ENCODE results near the gene ATP8B4. TPM values are rescaled to one million over a fixed set of nuclear protein-coding genes. Genes with fewer than 3 reads are reported as not detected.

ATP8B4 gene
- total and polyA plus RNA-seq, 10 of the 15 experiments (the other 5 are each of a cell fraction or from before 2014, with no cell fraction given) = 0.02 to 0.94 (median 0.19) TPM

GRCh38 chr15:50107591-50108408 lies 11.2 kb downstream of the ATP8B4 start (continued):
- TF ChIP-seq, protein P1, sequence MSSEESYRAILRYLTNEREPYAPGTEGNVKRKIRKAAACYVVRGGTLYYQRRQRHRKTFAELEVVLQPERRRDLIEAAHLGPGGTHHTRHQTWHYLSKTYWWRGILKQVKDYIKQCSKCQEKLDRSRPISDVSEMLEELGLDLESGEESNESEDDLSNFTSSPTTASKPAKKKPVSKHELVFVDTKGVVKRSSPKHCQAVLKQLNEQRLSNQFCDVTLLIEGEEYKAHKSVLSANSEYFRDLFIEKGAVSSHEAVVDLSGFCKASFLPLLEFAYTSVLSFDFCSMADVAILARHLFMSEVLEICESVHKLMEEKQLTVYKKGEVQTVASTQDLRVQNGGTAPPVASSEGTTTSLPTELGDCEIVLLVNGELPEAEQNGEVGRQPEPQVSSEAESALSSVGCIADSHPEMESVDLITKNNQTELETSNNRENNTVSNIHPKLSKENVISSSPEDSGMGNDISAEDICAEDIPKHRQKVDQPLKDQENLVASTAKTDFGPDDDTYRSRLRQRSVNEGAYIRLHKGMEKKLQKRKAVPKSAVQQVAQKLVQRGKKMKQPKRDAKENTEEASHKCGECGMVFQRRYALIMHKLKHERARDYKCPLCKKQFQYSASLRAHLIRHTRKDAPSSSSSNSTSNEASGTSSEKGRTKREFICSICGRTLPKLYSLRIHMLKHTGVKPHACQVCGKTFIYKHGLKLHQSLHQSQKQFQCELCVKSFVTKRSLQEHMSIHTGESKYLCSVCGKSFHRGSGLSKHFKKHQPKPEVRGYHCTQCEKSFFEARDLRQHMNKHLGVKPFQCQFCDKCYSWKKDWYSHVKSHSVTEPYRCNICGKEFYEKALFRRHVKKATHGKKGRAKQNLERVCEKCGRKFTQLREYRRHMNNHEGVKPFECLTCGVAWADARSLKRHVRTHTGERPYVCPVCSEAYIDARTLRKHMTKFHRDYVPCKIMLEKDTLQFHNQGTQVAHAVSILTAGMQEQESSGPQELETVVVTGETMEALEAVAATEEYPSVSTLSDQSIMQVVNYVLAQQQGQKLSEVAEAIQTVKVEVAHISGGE (CRISPR knock-in tag; IDR thresholded peaks at IDR 0.05) = no peak
- TF ChIP-seq GABPA (IDR thresholded peaks at IDR 0.05; ENCODE audit: low read depth) (no peak), SRF (IDR thresholded peaks at IDR 0.05; ENCODE audit: low read depth in 2 of 2, low read length in 2 of 2) (peak in 1 of 2 experiments; percentile 28; a peak in 1 of 4 replicates), CUX1 (IDR thresholded peaks at IDR 0.05; ENCODE audit: insufficient replicate concordance, low read depth, low read length) (no peak), PAX8 (IDR thresholded peaks at IDR 0.05) (no peak), CEBPB (IDR thresholded peaks at IDR 0.05; ENCODE audit: borderline replicate concordance in 1 of 2, low read depth in 2 of 2, low read length in 2 of 2) (no peak; a peak in 1 of 4 replicates), FOS (IDR thresholded peaks at IDR 0.05; ENCODE audit: borderline replicate concordance, extremely low read depth, insufficient read length) (no peak), IRF4 (IDR thresholded peaks at IDR 0.05; ENCODE audit: low read depth, low read length) (peak; percentile 77; the same call in 1 of the 2 replicates), ZNF687 (IDR thresholded peaks at IDR 0.05) (no peak)
- TF ChIP-seq, protein P2, sequence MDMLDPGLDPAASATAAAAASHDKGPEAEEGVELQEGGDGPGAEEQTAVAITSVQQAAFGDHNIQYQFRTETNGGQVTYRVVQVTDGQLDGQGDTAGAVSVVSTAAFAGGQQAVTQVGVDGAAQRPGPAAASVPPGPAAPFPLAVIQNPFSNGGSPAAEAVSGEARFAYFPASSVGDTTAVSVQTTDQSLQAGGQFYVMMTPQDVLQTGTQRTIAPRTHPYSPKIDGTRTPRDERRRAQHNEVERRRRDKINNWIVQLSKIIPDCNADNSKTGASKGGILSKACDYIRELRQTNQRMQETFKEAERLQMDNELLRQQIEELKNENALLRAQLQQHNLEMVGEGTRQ (IDR thresholded peaks at IDR 0.05; ENCODE audit: borderline replicate concordance, low read depth, low read length) = no peak; the same call in 1 of the 2 replicates
- TF ChIP-seq, protein P3, sequence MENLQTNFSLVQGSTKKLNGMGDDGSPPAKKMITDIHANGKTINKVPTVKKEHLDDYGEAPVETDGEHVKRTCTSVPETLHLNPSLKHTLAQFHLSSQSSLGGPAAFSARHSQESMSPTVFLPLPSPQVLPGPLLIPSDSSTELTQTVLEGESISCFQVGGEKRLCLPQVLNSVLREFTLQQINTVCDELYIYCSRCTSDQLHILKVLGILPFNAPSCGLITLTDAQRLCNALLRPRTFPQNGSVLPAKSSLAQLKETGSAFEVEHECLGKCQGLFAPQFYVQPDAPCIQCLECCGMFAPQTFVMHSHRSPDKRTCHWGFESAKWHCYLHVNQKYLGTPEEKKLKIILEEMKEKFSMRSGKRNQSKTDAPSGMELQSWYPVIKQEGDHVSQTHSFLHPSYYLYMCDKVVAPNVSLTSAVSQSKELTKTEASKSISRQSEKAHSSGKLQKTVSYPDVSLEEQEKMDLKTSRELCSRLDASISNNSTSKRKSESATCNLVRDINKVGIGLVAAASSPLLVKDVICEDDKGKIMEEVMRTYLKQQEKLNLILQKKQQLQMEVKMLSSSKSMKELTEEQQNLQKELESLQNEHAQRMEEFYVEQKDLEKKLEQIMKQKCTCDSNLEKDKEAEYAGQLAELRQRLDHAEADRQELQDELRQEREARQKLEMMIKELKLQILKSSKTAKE (IDR thresholded peaks at IDR 0.05; ENCODE audit: low read depth, poor library complexity, severe bottlenecking) = peak; percentile 45

All from GM12878 (cell line).